Measurements from ENCODE around the gene NFIB.

The NFIB gene

GRCh38 chr9:14313951-14314423 lies at the start of gene NFIB:
Gene NFIB (minus strand): TSS chr9:14314141. CDS start chr9:14313511, 630 bp downstream.
- no peak for DNase-seq (ENCODE audit: low read depth)

GRCh38 chr9:14362175-14362574 lies 48.2 kb upstream of the NFIB start:
- DNase-seq (ENCODE audit: low read depth), result no peak

GRCh38 chr9:14361074-14361473 lies 47.1 kb upstream of the NFIB start:
- DNase-seq (ENCODE audit: low read depth), result no peak

GRCh38 chr9:14358523-14358922 lies 44.6 kb upstream of the NFIB start:
- DNase-seq (ENCODE audit: low read depth), result no peak

GRCh38 chr9:14356351-14357265 lies 42.7 kb upstream of the NFIB start:
- DNase-seq (ENCODE audit: low read depth), result no peak

- no peak for DNase-seq (ENCODE audit: low read depth)
These were observed 40.3 kb upstream of the NFIB start for GRCh38 chr9:14354201-14354600.

- peak; percentile 61 for DNase-seq (ENCODE audit: low read depth)
These were observed 39.5 kb upstream of the NFIB start for GRCh38 chr9:14353222-14354056.

GRCh38 chr9:14352503-14352902 lies 38.6 kb upstream of the NFIB start:
- DNase-seq (ENCODE audit: low read depth), result no peak

GRCh38 chr9:14351221-14351836 lies 37.4 kb upstream of the NFIB start:
- DNase-seq (ENCODE audit: low read depth), result no peak

GRCh38 chr9:14350754-14351153 lies 36.8 kb upstream of the NFIB start:
- DNase-seq (ENCODE audit: low read depth), result no peak

GRCh38 chr9:14350349-14350728 lies 36.4 kb upstream of the NFIB start:
- DNase-seq (ENCODE audit: low read depth), result no peak

- no peak for DNase-seq (ENCODE audit: low read depth)
These were observed 35.8 kb upstream of the NFIB start for GRCh38 chr9:14349447-14350348.

GRCh38 chr9:14349146-14349446 lies 35.2 kb upstream of the NFIB start:
- DNase-seq (ENCODE audit: low read depth), result no peak

- DNase-seq (ENCODE audit: low read depth), result no peak
These were observed 34.6 kb upstream of the NFIB start for GRCh38 chr9:14348373-14349145.

GRCh38 chr9:14348123-14348372 lies 34.1 kb upstream of the NFIB start:
- DNase-seq (ENCODE audit: low read depth), result no peak

- DNase-seq (ENCODE audit: low read depth), result no peak
These were observed 33.6 kb upstream of the NFIB start for GRCh38 chr9:14347406-14348122.

- DNase-seq (ENCODE audit: low read depth), result no peak
These were observed 33.0 kb upstream of the NFIB start for GRCh38 chr9:14346811-14347405.

- no peak for DNase-seq (ENCODE audit: low read depth)
These were observed 32.4 kb upstream of the NFIB start for GRCh38 chr9:14346231-14346791.

- no peak for DNase-seq (ENCODE audit: low read depth)
These were observed 31.7 kb upstream of the NFIB start for GRCh38 chr9:14345354-14346230.
